K562 (cell line): ENCODE results near the gene PHYH. TPM values are rescaled to one million over a fixed set of nuclear protein-coding genes. Genes with fewer than 3 reads are reported as not detected.

Experiments used
- ATAC-seq: fragments of 200-7000 bp; cut with Tn5 transposase; 3 replicates; pipeline ENCODE4 v1.9.1; 2020; ENCODE audit warnings: moderate library complexity
- Bru-seq: library from RNA; stranded (reverse); fragments of 400-500 nt; gene quantifications from one replicate; lab custom pipeline; 2021; lab: Mats Ljungman, UMichigan
- BruChase-seq, 2 experiments: library from RNA; stranded (reverse); fragments of 400-500 nt; gene quantifications; one replicate each; lab custom pipeline; 2021; lab: Mats Ljungman, UMichigan
- BruUV-seq: library from RNA; stranded (reverse); fragments of 400-500 nt; replicated peaks from 2 replicates; lab custom pipeline; 2021; lab: Mats Ljungman, UMichigan
- CTCF ChIA-PET: fragments of 300-600 bp; formaldehyde crosslinking; extraction: SDS; loops from one replicate; lab custom pipeline; 2021; ENCODE audit warnings: low intra/inter-chr PET ratio; lab: Yijun Ruan, JAX
- POLR2A ChIA-PET: fragments of 300-600, 350-650 bp; sonication (Branson Sonifier 250); formaldehyde crosslinking; extraction: SDS; loops from one replicate; lab custom pipeline; 2021; ENCODE audit warnings: antibody characterized with exemption, inconsistent platforms; lab: Yijun Ruan, JAX
- DNase-seq, 4 experiments: peaks; one replicate each; pipeline versions ENCODE4 v3.0.0 to v3.0.0-alpha.2; 2011 to 2018; ENCODE audit warnings: low spot score in 3 of 4, mixed read lengths in 3 of 4; ENCODE audit errors: extremely low read depth in 1 of 4
- FAIRE-seq: peaks from 2 replicates; lab custom pipeline; 2011; peaks lifted over from hg19 to GRCh38; lab: Jason Lieb, UNC
- H2AFZ ChIP-seq: 2 replicates; pipeline ENCODE4 v1.6.0; 2011; ENCODE audit warnings: low read depth, low read length, control low read depth, inconsistent platforms
- H3K27ac ChIP-seq: fragments of 200-600 bp; 3 replicates; pipeline ENCODE4 v1.8.0; 2011; ENCODE audit warnings: low read depth, mild to moderate bottlenecking, control low read depth, inconsistent platforms, low read length, moderate library complexity, mixed read lengths; ENCODE audit errors: extremely low read depth
- H3K27me3 ChIP-seq, 2 experiments: fragments of 300-600 bp in 1 of 2; 2 replicates in 1 of 2; 3 replicates in 1 of 2; pipeline versions ENCODE4 v1.6.0 to v1.8.0; 2011; ENCODE audit warnings: inconsistent platforms in 2 of 2, low read length in 2 of 2, mild to moderate bottlenecking in 1 of 2, mixed read lengths in 1 of 2, moderate library complexity in 1 of 2; ENCODE audit not compliant: control insufficient read depth in 2 of 2, insufficient read depth in 2 of 2
- H3K36me3 ChIP-seq: fragments of 300-600 bp; 3 replicates; pipeline ENCODE4 v1.8.0; 2011; ENCODE audit warnings: mild to moderate bottlenecking, low read length, inconsistent platforms; ENCODE audit not compliant: control insufficient read depth, insufficient read depth
- H3K4me1 ChIP-seq, 2 experiments: fragments of 200-600 bp in 1 of 2; replicated peaks in 1 of 2; 2 replicates in 1 of 2; 3 replicates in 1 of 2; pipeline versions ENCODE4 v1.5.1 to v1.8.0; 2011; ENCODE audit warnings: inconsistent platforms in 2 of 2, low read length in 2 of 2, mild to moderate bottlenecking in 1 of 2, mixed read lengths in 1 of 2, moderate library complexity in 1 of 2; ENCODE audit not compliant: control insufficient read depth in 2 of 2, insufficient read depth in 2 of 2
- H3K4me2 ChIP-seq: 2 replicates; pipeline ENCODE4 v1.6.1; 2011; ENCODE audit warnings: low read length, control low read depth, inconsistent platforms, mixed read lengths; ENCODE audit not compliant: insufficient read depth
- H3K4me3 ChIP-seq: fragments of 200-600 bp; sonication (generic), shearing (Covaris generic); 2 replicates; pipeline ENCODE4 v1.5.1; 2016; ENCODE audit warnings: control low read depth, inconsistent platforms
- H3K79me2 ChIP-seq: fragments of 200-600 bp; 3 replicates; pipeline ENCODE4 v1.8.0; 2011; ENCODE audit warnings: low read length, inconsistent platforms; ENCODE audit not compliant: control insufficient read depth, insufficient read depth
- H3K9ac ChIP-seq, 2 experiments: 2 replicates each; pipeline versions ENCODE4 v1.6.0 to v1.6.1; 2011; ENCODE audit warnings: low read depth in 2 of 2, low read length in 2 of 2, control low read depth in 1 of 2, inconsistent platforms in 1 of 2, mild to moderate bottlenecking in 1 of 2, mixed read lengths in 1 of 2; ENCODE audit not compliant: insufficient read depth in 1 of 2
- H3K9me1 ChIP-seq: one replicate; pipeline ENCODE4 v1.6.0; 2011; ENCODE audit warnings: inconsistent platforms, mild to moderate bottlenecking, low read length, moderate library complexity; ENCODE audit not compliant: control insufficient read depth, insufficient read depth
- H3K9me3 ChIP-seq: replicated peaks from 2 replicates; pipeline ENCODE4 v1.5.1; 2011; ENCODE audit warnings: low read depth, low read length, inconsistent platforms; ENCODE audit not compliant: control insufficient read depth, insufficient read depth
- H4K20me1 ChIP-seq: replicated peaks from 2 replicates; pipeline ENCODE4 v1.6.1; 2011; ENCODE audit warnings: low read length, inconsistent platforms, mixed read lengths; ENCODE audit not compliant: control insufficient read depth, insufficient read depth
- GABPB1 ChIP-seq: sonication (generic); formaldehyde crosslinking; IDR thresholded peaks from 2 replicates; pipeline ENCODE4 v1.8.0; 2022; ENCODE audit warnings: mild to moderate bottlenecking, missing genetic modification reagents
- GTF3C2 ChIP-seq: IDR thresholded peaks from 3 replicates; pipeline ENCODE4 v1.6.1; 2011; ENCODE audit warnings: borderline replicate concordance, mild to moderate bottlenecking, moderate library complexity; ENCODE audit not compliant: insufficient read length; ENCODE audit errors: extremely low read depth
- KLF16 ChIP-seq: IDR thresholded peaks from 2 replicates; pipeline ENCODE4 v1.6.1; 2016; ENCODE audit warnings: antibody characterized with exemption
- PCBP1 ChIP-seq: fragments of 200-400 bp; formaldehyde crosslinking; IDR thresholded peaks from 2 replicates; pipeline ENCODE4 v1.6.1; 2018; ENCODE audit warnings: mild to moderate bottlenecking, low read depth, low read length; ENCODE audit not compliant: poor library complexity, severe bottlenecking
- RB1 ChIP-seq: fragments of 450-650 bp; IDR thresholded peaks from 2 replicates; pipeline ENCODE4 v1.6.1; 2017; ENCODE audit warnings: low read depth, mild to moderate bottlenecking
- USF1 ChIP-seq: sonication (generic); formaldehyde crosslinking; IDR thresholded peaks from 2 replicates; pipeline ENCODE4 v1.9.0; 2022; ENCODE audit warnings: mild to moderate bottlenecking, missing genetic modification reagents
- ZBTB8A ChIP-seq: fragments of 450-650 bp; IDR thresholded peaks from 2 replicates; pipeline ENCODE4 v1.6.1; 2018; ENCODE audit warnings: mild to moderate bottlenecking, moderate library complexity; ENCODE audit not compliant: partially characterized antibody
- ZFX ChIP-seq: sonication (generic); formaldehyde crosslinking; IDR thresholded peaks from 2 replicates; pipeline ENCODE4 v1.8.0; 2022; ENCODE audit warnings: mild to moderate bottlenecking, missing genetic modification reagents, moderate library complexity
- ZNF3 ChIP-seq: fragments of 250-450 bp; sonication (Bioruptor Pico); IDR thresholded peaks from 2 replicates; pipeline ENCODE4 v1.5.0; 2021; ENCODE audit warnings: mild to moderate bottlenecking, moderate library complexity
- ZNF586 ChIP-seq: fragments of 450-650 bp; formaldehyde crosslinking; conservative IDR thresholded peaks from 2 replicates; pipeline ENCODE4 v1.4.0; 2020; ENCODE audit warnings: mild to moderate bottlenecking, moderate library complexity
- ZNF589 ChIP-seq: fragments of 200-800 bp; sonication (Bioruptor generic); IDR thresholded peaks from 2 replicates; pipeline ENCODE4 v1.6.1; 2016; ENCODE audit warnings: low read depth, missing genetic modification characterization, missing compliant biosample characterization
- WGBS: fragments of 100-300 bp; shearing (Covaris generic); methylation state at CpG from one replicate; pipeline ENCODE4 v1.1.6; 2016; ENCODE audit warnings: low coverage, mixed read lengths; ENCODE audit not compliant: insufficient coverage; ENCODE audit errors: missing lambda C conversion rate; 5-methylcytosine and 5-hydroxymethylcytosine counted together
- in situ Hi-C: fragments of 300-500 bp; cut with MboI; formaldehyde crosslinking; loops from 4 replicates; pipeline ENCODE4 v1.15.0; 2018; ENCODE audit warnings: inconsistent platforms, mixed read lengths
- intact Hi-C: fragments of 100-400 bp; cut with micrococcal nuclease; formaldehyde crosslinking; loops from 2 replicates; pipeline ENCODE4 v1.14.2; 2022
- long read RNA-seq, 3 experiments: library from polyadenylated mRNA in 2 of 3; library from RNA in 1 of 3; unstranded in 2 of 3; stranded (forward) in 1 of 3; transcript quantifications; one replicate each; pipeline ENCODE4 v2.0.0, GENCODE V29; 2019 to 2022
- polyA minus RNA-seq, 3 experiments: library from RNA; depleted of rRNA, polyadenylated mRNA; stranded (reverse); fragments of >200 nt; gene quantifications; 2 replicates each; pipeline ENCODE4 v1.2.3, GENCODE V29; 2011
- polyA plus RNA-seq, 8 experiments: library from polyadenylated mRNA; depleted of rRNA in 4 of 8; stranded (reverse) in 5 of 8; unstranded in 3 of 8; fragments of >200 nt; fragmentation: Nextera tagmentation in 2 of 8; fragmentation: Illumina TruSeq in 1 of 8; extraction: Ambion mirVana in 2 of 8; extraction: Trizol in 1 of 8; gene quantifications; 2 replicates each; pipeline versions ENCODE4 v1.2.1 to v1.2.3, GENCODE V29; 2011 to 2014; ENCODE audit warnings: inconsistent platforms in 1 of 8, missing spikeins in 1 of 8
- total RNA-seq, 7 experiments: library from RNA; depleted of rRNA in 6 of 7; stranded (reverse); fragments of >200 nt in 6 of 7; fragmentation: Illumina TruSeq in 2 of 7; extraction: Trizol in 2 of 7; gene quantifications; 2 replicates each; pipeline versions ENCODE4 v1.2.1 to v1.2.3, GENCODE V29; 2011 to 2021; ENCODE audit warnings: low replicate concordance in 1 of 7

Gene PHYH
- 2.6 and 4.8 TPM in 2 replicates for total RNA-seq (2011; cell fraction: chromatin; rRNA removed; ENCODE audit: low replicate concordance)
- 1.1 and 1.8 TPM in 2 replicates for total RNA-seq (2011; cell fraction: nucleolus; rRNA removed)
- total RNA-seq (2011; cell fraction: nucleoplasm; rRNA removed): 2.4 and 2.8 TPM in 2 replicates
- 3.7 and 3.8 TPM in 2 replicates for total RNA-seq (2014; rRNA removed)
- 4.0 and 4.4 TPM in 2 replicates for total RNA-seq (2014; rRNA removed; fragmentation: Illumina TruSeq; extraction: Trizol)
- 5.4 and 6.1 TPM in 2 replicates for total RNA-seq (2015; rRNA removed; fragmentation: Illumina TruSeq; extraction: Trizol)
- 4.9 and 5.2 TPM in 2 replicates for total RNA-seq (2021)
- polyA plus RNA-seq (2011; rRNA removed): 5.7 and 6.1 TPM in 2 replicates
- 4.8 and 5.3 TPM in 2 replicates for polyA plus RNA-seq (2011; cell fraction: cytosol; rRNA removed)
- polyA plus RNA-seq (2011; cell fraction: nucleus; rRNA removed): 2.5 and 3.2 TPM in 2 replicates
- polyA plus RNA-seq (2012): 7.6 and 14.7 TPM in 2 replicates
- polyA plus RNA-seq (2014; fragmentation: Illumina TruSeq; extraction: Trizol): 5.8 and 6.5 TPM in 2 replicates
- 1 to 10 TPM; 6.3 to 6.9 TPM for polyA plus RNA-seq (2014; fragmentation: Nextera tagmentation; extraction: Ambion mirVana)
- polyA plus RNA-seq (2014; rRNA removed): 4.2 and 6.2 TPM in 2 replicates
- 2.0 and 2.5 TPM in 2 replicates for polyA minus RNA-seq (2011; rRNA and poly(A)+ RNA removed)
- 1.0 and 2.8 TPM in 2 replicates for polyA minus RNA-seq (2011; cell fraction: cytosol; rRNA and poly(A)+ RNA removed)
- polyA minus RNA-seq (2011; cell fraction: nucleus; rRNA and poly(A)+ RNA removed): 0.81 and 1.00 TPM in 2 replicates
- Bru-seq, nascent RNA: percentile 48 among the genes with signal in this experiment
- BruChase-seq, experiment 1, labeled RNA remaining after a 2-hour chase: percentile 50 among the genes with signal in this experiment
- percentile 50 among the genes with signal in this experiment for BruChase-seq, experiment 2, labeled RNA remaining after a 6-hour chase
- long read RNA-seq, experiment 1, transcript PHYH-201 (9 exons, 1,577 nt): major isoform, 9 of 12 reads
- long read RNA-seq, experiment 1, partial matches to known transcripts: 2 of 12 reads
- long read RNA-seq, experiment 1, other reads (novel, unspliced or antisense): 1 of 12 reads
- long read RNA-seq, experiment 2, partial matches to known transcripts: 0 of 7 reads
- long read RNA-seq, experiment 2, other reads (novel, unspliced or antisense): 3 of 7 reads
- long read RNA-seq, experiment 3, partial matches to known transcripts: 1 of 3 reads
- long read RNA-seq, experiment 3, other reads (novel, unspliced or antisense): 1 of 3 reads

GRCh38 chr10:13299437-13300287 is at the start of gene PHYH:
PHYH (minus strand) TSS chr10:13300064; CDS start chr10:13300042, 22 bp downstream.
- H3K4me1 ChIP-seq: peaks cover 8 to 32% of the 10 kb centered on the region in 2 experiments; a peak in 3 of 5 replicates
- H3K27me3 ChIP-seq: no peaks in the 10 kb centered on the region
- H3K79me2 ChIP-seq: no peaks in the 10 kb centered on the region
- no peaks in the 10 kb centered on the region for H3K9me1 ChIP-seq
- H3K4me3 ChIP-seq: peak within 1 kb of the TSS; percentile 58
- intact Hi-C loops (loop anchor here (10.0 kb wide), 1 partner anchor 195 kb away; the partner anchor contains the start of gene OPTN), in situ Hi-C loops (loop anchor here (5.0 kb wide), 1 partner anchor 77 kb away; no protein-coding TSS in a partner anchor)
- no peaks in the 10 kb centered on the region for H3K9me3 ChIP-seq
- DNase-seq (peak; percentile 83 to 90 (median 88)), FAIRE-seq (peak; percentile 40), ATAC-seq (peak; percentile 89)
- ChIA-PET POLR2A (interaction anchor here (0.6 to 2.0 kb wide), 13 partner anchors 10 to 1257 kb away, joined by 3 to 6 read pairs (median 3); partner anchors contain the start of gene UPF2), CTCF (no interaction called here)
- H3K4me2 ChIP-seq: peak within 1 kb of the TSS; percentile 76
- H3K9ac ChIP-seq: peak within 1 kb of the TSS; percentile 69 to 91
- H2AFZ ChIP-seq: peak within 1 kb of the TSS; percentile 88
- no peaks in the 10 kb centered on the region for H3K36me3 ChIP-seq
- peak within 1 kb of the TSS; percentile 69 for H3K27ac ChIP-seq
- TSS peak; percentile 44 for BruUV-seq
- WGBS: 7% methylated on average over 54 of the region's 88 CpGs
- no peaks in the 10 kb centered on the region for H4K20me1 ChIP-seq
- peak; percentile 57; the same call in 1 of the 2 replicates for TF ChIP-seq ZNF589
- TF ChIP-seq ZNF3 (CRISPR knock-in tag): no peak
- no peak for TF ChIP-seq ZNF586 (CRISPR knock-in tag)
- TF ChIP-seq GTF3C2: no peak
- TF ChIP-seq RB1: 0 out of 2 replicates have a peak, but pooled peaks have one; percentile 34
- TF ChIP-seq ZBTB8A: no peak
- TF ChIP-seq GABPB1 (CRISPR knock-in tag): peak; percentile 49; the same call in 1 of the 2 replicates
- TF ChIP-seq PCBP1: peak; percentile 39
- TF ChIP-seq USF1 (CRISPR knock-in tag): peak; percentile 88
- TF ChIP-seq KLF16: peak; percentile 97
- TF ChIP-seq ZFX (CRISPR knock-in tag): peak; percentile 95
